Naive B cell (primary cell): ENCODE data around the gene SOX12. TPM values are rescaled to one million over a fixed set of nuclear protein-coding genes. Genes with fewer than 3 reads are reported as not detected.
A peak's percentile ranks its signal among the peaks of the same experiment; 100 is the strongest.
"Not testable (repeated sequence)": the region's sequence is repeated elsewhere in the genome, so short reads cannot be mapped to it uniquely, and the experiment has no call there.

Experiments
- ATAC-seq, 2 donors: fragments of 150-1000 bp; cut with Tn5 transposase; 2 replicates each; pipeline ENCODE4 v1.10.0; 2021; ENCODE audit warnings: low read depth in 2 of 2, mild to moderate bottlenecking in 2 of 2, moderate library complexity in 2 of 2
- DNase-seq: peaks from one replicate; pipeline ENCODE4 v3.0.0; 2022
- H3K27ac Mint-ChIP-seq, 6 donors: one replicate each; pipeline ENCODE4 v1.8.0; 2020 to 2022; ENCODE audit warnings: mild to moderate bottlenecking in 6 of 6, mixed read lengths in 6 of 6, moderate library complexity in 5 of 6, inconsistent platforms in 2 of 6
- H3K27me3 Mint-ChIP-seq, 3 donors: one replicate each; pipeline ENCODE4 v1.8.0; 2021 to 2022; ENCODE audit warnings: mixed read lengths in 3 of 3, mild to moderate bottlenecking in 1 of 3
- H3K36me3 Mint-ChIP-seq, 2 donors: one replicate each; pipeline ENCODE4 v1.8.0; 2020 to 2022; ENCODE audit warnings: mixed read lengths in 2 of 2, inconsistent platforms in 1 of 2, mild to moderate bottlenecking in 1 of 2
- H3K4me1 Mint-ChIP-seq, 3 donors: one replicate each; pipeline ENCODE4 v1.8.0; 2020 to 2022; ENCODE audit warnings: mixed read lengths in 3 of 3, inconsistent platforms in 1 of 3, mild to moderate bottlenecking in 1 of 3, moderate library complexity in 1 of 3
- H3K4me3 Mint-ChIP-seq, 8 donors: one replicate each; pipeline ENCODE4 v1.8.0; 2020 to 2022; ENCODE audit warnings: mild to moderate bottlenecking in 8 of 8, mixed read lengths in 8 of 8, moderate library complexity in 8 of 8, inconsistent platforms in 2 of 8
- H3K9me3 Mint-ChIP-seq, 7 donors: one replicate each; pipeline ENCODE4 v1.8.0; 2020 to 2022; ENCODE audit warnings: mixed read lengths in 7 of 7, mild to moderate bottlenecking in 5 of 7, inconsistent platforms in 2 of 7, moderate library complexity in 1 of 7
- polyA plus RNA-seq, 6 donors: library from polyadenylated mRNA; unstranded; fragments of 300-500 nt; fragmentation: Illumina TruSeq; gene quantifications; one replicate each; pipeline ENCODE4 v1.2.3, GENCODE V29; 2021; ENCODE audit warnings: low read depth in 6 of 6

Gene SOX12
- polyA plus RNA-seq, 6 donors from 2014 or later: 0.15 to 1.7 (median 0.95) TPM

DNA sequence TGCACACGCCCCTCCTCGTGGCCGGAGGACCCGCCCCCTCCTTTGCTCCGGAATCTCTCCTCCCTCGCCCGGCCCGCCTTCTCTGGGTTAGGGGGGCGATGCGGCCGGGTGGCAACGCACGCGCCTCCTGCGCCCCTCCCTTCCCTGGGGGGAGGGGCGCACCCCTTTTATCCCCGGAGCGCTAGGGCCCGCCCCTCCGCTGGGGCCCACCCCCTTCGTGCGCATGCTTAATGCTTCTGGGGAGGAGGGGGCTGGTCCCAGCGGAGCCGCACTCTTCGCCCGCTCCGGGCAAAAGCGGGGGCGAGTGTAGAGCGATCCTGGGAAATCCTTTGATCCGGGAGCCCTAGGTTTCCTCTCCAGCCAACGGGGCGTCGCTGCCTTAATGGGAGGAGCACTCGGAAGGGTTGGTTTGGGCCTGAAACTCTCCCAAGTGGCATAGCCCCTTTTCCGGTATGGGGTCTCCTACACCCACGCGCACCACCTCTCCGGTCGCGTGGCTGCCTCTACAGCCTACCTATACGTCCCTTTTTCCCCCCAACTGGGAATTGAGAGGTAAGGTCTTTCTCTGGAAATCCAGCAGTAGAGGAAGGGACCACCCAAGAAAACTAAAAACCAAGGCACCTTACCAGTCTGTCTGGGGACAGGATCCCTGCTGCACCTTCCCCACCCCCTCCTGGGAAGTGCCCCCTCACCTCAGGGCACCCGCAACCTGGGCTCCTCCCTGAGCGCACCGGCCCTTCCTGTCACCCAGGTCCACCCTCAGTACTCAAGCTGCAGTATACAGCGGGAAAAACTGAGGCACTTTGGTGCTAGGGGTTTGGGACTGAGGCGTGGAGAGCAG, 2.1 kb downstream of the SOX12 start:
- peak overlapping the region; percentile 73 to 87 (median 82) for H3K4me3 Mint-ChIP-seq
- peak overlapping the region in 5 of 6 donors; percentile 26 to 80 (median 49) for H3K27ac Mint-ChIP-seq
- no peaks in the 10 kb centered on the region for H3K36me3 Mint-ChIP-seq
- peaks cover 39 to 45% (median 40%) of the 10 kb centered on the region in 3 donors for H3K4me1 Mint-ChIP-seq
- DNase-seq (peak; percentile 69), ATAC-seq (peak in 1 of 2 donors; percentile 1)
- H3K27me3 Mint-ChIP-seq: no peaks in the 10 kb centered on the region
- no peaks in the 10 kb centered on the region for H3K9me3 Mint-ChIP-seq

DNA sequence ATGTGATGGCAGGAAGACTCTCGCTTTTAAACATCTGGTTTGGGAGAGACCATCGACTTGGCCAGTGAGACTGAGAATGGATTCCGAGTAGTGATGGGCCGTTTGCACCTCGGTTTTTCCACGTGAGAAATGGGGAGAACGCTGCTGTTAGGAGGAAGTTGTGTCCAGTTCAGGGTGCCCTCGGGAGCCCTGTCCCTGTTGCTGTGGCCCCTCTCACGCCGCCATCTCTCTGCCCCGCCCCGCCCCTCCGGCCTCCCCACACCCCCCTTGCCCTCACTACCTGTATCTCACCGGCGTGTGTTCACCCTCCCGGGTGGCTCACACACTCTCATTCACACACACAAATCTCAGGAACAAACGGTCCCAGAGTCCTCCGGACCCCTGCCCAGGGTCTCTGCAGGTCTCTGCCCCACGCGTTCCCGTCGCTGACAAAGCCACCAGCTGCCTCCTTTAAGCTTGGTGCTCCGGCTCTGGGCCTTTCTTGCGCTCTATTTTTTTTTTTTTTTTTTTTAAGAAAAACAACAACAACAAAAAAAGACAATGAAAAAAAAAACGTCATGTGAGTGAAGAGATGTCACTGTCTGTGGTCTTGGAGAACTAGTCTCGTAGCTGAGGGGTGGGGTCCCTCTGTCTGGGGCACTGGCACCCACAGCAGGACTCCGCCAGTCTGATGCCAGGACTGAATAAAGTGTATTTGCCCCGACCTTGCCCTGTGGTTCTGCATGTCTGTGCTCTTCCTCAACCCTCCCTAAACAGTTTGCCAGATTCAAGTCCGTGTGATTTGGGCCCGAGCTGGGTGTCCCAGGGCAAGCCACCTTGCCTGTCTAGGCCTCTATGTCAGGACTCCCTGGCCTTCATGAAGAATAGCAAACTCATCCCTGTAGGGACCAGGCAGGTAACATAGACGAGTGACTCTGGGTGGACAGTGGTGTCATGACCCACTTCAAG, 2.9 kb downstream of the SOX12 start:
- no peaks in the 10 kb centered on the region for H3K9me3 Mint-ChIP-seq
- H3K4me3 Mint-ChIP-seq: peak overlapping the region; percentile 64 to 87 (median 80)
- H3K27ac Mint-ChIP-seq: peak overlapping the region; percentile 28 to 90 (median 54)
- no peaks in the 10 kb centered on the region for H3K36me3 Mint-ChIP-seq
- H3K27me3 Mint-ChIP-seq: no peaks in the 10 kb centered on the region
- no peak for ATAC-seq
- peaks cover 39 to 43% (median 41%) of the 10 kb centered on the region in 3 donors for H3K4me1 Mint-ChIP-seq
- DNase-seq: no peak

DNA sequence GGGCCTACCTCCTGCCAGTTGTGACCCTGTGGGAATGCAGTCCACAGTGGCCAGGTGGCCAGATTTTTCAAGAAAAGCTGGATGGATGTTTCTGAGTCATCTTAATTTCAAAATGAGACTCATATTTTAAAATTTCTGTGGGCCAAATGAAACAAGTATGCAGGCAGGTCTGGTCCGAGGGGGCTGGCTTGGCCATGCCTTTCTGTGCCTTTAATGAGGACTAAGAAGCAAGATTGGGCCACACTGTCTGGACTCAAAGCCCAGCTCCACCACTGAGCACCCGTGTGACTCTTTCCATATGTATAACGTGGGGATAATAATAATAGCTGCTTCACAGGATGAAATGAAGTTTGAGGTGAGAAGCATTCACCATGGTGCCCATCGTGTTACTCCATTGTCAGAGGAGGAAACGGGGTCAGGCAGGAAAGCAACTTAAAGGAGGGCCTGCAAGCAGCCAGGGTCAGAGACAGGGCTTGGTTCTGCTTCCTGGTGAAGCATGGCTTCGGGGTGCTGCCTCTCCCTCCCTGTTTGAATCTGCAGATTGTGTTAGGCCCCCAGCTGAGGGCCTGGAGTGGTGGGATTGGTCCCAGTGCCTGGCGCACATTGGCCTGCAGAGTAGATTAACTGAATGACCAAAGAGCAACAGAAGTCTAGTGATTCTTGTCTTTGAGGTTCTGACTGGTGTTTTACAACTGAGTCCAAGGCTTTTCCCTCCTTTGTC, 3.8 kb downstream of the SOX12 start:
- no peaks in the 10 kb centered on the region for H3K27me3 Mint-ChIP-seq
- no peak for DNase-seq
- H3K27ac Mint-ChIP-seq: peak overlapping the region in 4 of 6 donors; percentile 28 to 69 (median 50)
- ATAC-seq: no peak
- peak overlapping the region in 6 of 8 donors; percentile 27 to 85 (median 64) for H3K4me3 Mint-ChIP-seq
- H3K4me1 Mint-ChIP-seq: peaks cover 37 to 38% (median 38%) of the 10 kb centered on the region in 3 donors
- H3K36me3 Mint-ChIP-seq: no peaks in the 10 kb centered on the region
- no peaks in the 10 kb centered on the region for H3K9me3 Mint-ChIP-seq

DNA sequence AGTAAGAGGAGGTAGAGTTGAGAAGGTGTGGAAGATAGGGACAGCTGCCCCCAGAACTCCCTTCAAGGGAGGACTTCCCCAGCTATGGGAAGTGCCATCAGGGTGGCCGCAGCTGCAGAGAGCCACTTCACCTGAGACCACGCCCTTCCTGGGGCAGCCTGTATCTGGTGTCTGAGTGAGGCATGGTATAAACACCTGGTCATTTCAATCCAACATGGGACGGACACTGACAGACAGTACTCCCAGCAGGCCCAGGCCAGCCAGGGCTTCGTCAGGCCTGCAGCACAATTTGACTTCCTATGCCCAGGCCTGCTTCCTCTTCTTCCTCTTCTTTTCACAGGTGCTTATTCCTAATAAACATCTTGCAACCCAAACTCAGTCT, 4.5 kb downstream of the SOX12 start:
- no peaks in the 10 kb centered on the region for H3K27me3 Mint-ChIP-seq
- no peaks in the 10 kb centered on the region for H3K9me3 Mint-ChIP-seq
- H3K36me3 Mint-ChIP-seq: no peaks in the 10 kb centered on the region
- no peak for DNase-seq
- peak overlapping the region in 3 of 6 donors; percentile 16 to 74 (median 24) for H3K27ac Mint-ChIP-seq
- no peak for ATAC-seq
- peak overlapping the region in 2 of 8 donors; percentile 73 to 75 for H3K4me3 Mint-ChIP-seq
- peaks cover 33 to 38% (median 37%) of the 10 kb centered on the region in 3 donors for H3K4me1 Mint-ChIP-seq

DNA sequence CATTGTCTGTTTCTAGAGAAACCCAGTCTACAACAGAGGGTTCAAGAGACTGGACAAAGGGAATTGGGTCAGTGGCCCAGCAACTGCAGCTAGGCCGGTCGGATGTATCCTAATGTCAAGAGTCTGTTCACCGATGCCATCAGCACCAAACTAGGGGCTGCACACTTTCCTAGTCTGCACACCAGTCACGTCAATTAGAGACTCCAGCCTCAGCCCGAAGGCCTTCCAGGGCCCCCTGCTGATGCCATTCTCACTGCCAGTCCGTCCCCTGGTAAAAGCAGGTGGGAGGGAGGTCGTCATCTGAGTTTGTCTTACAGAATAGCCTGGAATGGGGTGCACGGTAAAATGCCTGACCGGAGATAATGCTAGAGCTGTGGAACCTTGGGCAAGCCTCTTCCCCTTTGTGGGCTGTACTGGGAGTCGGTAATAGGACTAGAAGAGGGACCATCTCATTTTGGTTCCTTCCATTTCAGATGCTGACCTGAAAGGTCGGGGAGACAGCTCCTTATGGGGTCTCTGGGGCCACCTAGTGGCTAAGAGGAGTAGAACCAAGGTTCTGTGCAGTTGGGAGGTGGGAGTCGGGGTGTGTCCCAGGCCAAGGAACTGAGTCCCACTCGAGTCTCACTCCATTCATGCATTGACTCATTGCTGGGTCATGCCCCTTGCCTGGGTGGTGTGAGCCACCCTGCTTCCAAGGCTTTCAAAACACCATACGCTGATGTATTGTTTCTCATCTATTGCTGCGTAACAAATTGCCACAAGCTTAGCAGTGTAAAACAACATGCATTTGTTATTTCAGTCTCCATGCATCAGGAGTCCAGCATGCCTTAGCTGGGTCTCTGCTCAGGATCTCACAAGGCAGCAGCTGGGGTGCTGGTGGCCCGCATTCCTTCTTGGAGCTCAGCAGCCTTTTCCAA, 5.1 kb downstream of the SOX12 start:
- peak overlapping the region in 3 of 6 donors; percentile 15 to 74 (median 16) for H3K27ac Mint-ChIP-seq
- H3K4me3 Mint-ChIP-seq: peak overlapping the region in 4 of 8 donors; percentile 23 to 75 (median 69)

DNA sequence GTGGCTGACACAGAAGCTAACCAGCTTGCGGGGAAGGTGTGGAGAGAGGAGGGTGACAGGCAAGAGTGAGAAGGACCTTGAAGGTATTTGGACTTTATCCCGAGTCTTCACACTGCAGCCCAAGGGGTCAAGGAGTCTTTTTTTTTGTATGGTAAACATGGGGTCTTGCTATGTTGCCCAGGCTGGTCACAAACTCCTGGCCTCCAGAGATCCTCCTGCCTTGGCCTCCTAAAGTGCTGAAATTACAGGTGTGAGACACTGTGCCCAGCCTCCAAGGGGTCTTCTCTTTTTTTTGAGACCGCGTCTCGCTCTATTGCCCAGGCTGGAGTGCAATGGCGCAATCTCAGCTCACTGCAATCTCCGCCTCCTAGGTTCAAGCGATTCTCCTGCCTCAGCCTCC, 9.2 kb downstream of the SOX12 start:
- Mint-ChIP-seq H3K4me1 (peaks cover 26 to 33% (median 29%) of the 10 kb centered on the region in 3 donors), H3K4me3 (peak overlapping the region in 1 of 8 donors; percentile 63), H3K27ac (no peak overlapping the region), H3K36me3 (no peaks in the 10 kb centered on the region), H3K9me3 (no peaks in the 10 kb centered on the region), H3K27me3 (no peaks in the 10 kb centered on the region)
- no peak for DNase-seq
- ATAC-seq: no peak

More for the DNA sequence above, 5.1 kb downstream of the SOX12 start:
- Mint-ChIP-seq H3K4me1 (peaks cover 33 to 38% (median 37%) of the 10 kb centered on the region in 3 donors), H3K27me3 (no peaks in the 10 kb centered on the region), H3K36me3 (no peaks in the 10 kb centered on the region), H3K9me3 (no peaks in the 10 kb centered on the region)
- DNase-seq (peak; percentile 71), ATAC-seq (peak; percentile 45 to 60)

DNA sequence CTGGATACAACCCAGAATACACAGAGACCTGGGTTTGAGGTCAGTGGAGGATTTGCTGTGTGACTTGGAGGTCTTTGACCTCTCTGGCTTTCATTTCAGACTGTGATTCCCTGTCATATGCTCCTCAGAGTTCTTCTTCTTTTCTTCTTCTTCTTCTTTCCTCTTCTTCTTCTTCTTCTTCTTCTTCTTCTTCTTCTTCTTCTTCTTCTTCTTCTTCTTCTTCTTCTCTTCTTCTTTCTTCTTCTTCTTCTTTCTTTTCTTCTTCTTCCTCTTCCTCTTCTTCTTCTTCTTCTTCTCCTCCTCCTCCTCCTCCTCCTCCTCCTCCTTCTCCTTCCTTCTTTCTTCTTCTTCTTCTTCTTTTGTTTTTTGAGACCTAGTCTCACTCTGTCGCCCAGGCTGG, 10.7 kb downstream of the SOX12 start:
- peaks cover 12 to 23% (median 18%) of the 10 kb centered on the region in 3 donors for H3K4me1 Mint-ChIP-seq

DNA sequence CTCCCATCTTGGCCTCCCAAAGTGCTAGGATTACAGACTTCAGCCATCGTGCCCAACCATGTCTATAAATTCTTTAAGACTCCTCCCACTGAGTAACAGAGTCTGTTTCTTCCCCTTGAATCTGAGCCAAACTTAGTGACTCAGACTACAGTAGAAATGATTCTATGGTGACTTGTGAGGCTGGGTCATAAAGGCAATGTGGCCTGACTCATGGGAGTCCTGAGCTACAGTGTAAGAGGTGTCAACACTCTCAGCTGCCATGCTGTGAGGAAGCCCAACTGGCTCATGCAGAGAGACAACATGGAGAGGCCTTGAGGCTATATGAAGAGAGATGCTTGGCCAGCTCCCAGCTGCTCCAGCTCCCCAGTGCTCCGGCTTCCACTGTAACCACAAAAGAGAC, 16.3 kb downstream of the SOX12 start:
- Mint-ChIP-seq H3K9me3 (no peaks in the 10 kb centered on the region), H3K27me3 (no peaks in the 10 kb centered on the region)

More for the DNA sequence above, 10.7 kb downstream of the SOX12 start:
- peak overlapping the region in 1 of 6 donors; percentile 80 for H3K27ac Mint-ChIP-seq
- not testable (repeated sequence) for H3K27me3 Mint-ChIP-seq, H3K4me3 Mint-ChIP-seq, H3K9me3 Mint-ChIP-seq, ATAC-seq, H3K36me3 Mint-ChIP-seq, DNase-seq

DNA sequence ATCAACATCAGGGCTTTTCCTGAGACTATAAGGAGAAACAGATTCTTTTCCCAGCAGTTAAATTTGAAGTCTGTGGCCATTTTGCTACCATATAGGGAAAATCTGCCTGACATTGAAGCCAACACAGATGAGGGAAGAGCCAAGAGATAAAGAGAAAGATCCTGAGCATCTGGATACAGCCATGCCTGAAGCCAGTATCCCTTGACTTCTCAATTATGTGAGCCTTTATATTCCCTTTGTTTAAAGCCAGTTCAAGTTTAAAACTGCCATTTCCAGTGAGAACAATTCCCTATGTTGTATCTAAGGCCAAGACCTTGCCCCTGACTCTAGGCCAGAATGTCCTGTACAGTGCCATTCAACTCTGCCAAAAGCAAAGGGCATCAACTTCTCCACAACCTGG, 17.8 kb downstream of the SOX12 start:
- no peak for ATAC-seq
- DNase-seq: no peak
- H3K4me3 Mint-ChIP-seq: peak overlapping the region in 1 of 8 donors; percentile 6
- H3K9me3 Mint-ChIP-seq: no peaks in the 10 kb centered on the region
- no peaks in the 10 kb centered on the region for H3K36me3 Mint-ChIP-seq
- H3K4me1 Mint-ChIP-seq: peaks cover 16 to 24% (median 17%) of the 10 kb centered on the region in 3 donors
- H3K27me3 Mint-ChIP-seq: no peaks in the 10 kb centered on the region
- no peak overlapping the region for H3K27ac Mint-ChIP-seq

More for the DNA sequence above, 16.3 kb downstream of the SOX12 start:
- no peak overlapping the region for H3K4me3 Mint-ChIP-seq
- no peak overlapping the region for H3K27ac Mint-ChIP-seq
- DNase-seq (no peak), ATAC-seq (no peak)
- no peaks in the 10 kb centered on the region for H3K36me3 Mint-ChIP-seq
- peaks cover 17 to 22% (median 18%) of the 10 kb centered on the region in 3 donors for H3K4me1 Mint-ChIP-seq

DNA sequence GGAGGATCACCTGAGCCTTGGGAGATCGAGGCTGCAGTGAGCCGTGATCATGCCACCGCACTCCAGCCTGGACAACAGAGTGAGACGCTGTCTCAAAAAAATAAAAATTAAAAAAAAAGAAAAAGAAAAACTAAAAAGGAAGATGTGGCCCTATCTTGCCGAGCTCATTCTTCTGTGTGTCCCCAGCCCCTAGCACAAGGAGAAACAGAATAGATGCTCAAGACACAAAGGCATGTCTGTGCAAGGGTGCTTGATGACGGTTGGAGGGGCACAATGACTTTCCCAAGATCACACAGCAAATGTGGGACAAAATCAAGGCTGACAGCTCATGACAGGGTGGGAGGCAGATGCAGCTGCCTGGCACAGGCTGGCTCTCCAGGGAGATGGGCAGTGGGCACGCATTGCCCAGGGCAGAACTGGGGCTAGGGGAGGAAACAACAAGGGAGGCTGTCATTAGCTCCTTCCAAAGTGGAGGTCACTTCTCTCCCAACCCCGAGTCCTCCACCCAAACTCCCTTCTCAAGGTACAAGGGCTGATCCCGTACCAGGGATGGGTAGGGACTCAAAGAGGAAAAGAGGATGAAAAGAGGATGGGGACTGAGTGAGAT, 20.8 kb downstream of the SOX12 start:
- Mint-ChIP-seq H3K9me3 (no peaks in the 10 kb centered on the region), H3K4me3 (peak overlapping the region; percentile 85 to 97 (median 91)), H3K4me1 (peaks cover 16 to 25% (median 19%) of the 10 kb centered on the region in 3 donors), H3K36me3 (no peaks in the 10 kb centered on the region), H3K27ac (peak overlapping the region in 4 of 6 donors; percentile 78 to 90 (median 84)), H3K27me3 (no peaks in the 10 kb centered on the region)
- ATAC-seq: no peak
- no peak for DNase-seq

DNA sequence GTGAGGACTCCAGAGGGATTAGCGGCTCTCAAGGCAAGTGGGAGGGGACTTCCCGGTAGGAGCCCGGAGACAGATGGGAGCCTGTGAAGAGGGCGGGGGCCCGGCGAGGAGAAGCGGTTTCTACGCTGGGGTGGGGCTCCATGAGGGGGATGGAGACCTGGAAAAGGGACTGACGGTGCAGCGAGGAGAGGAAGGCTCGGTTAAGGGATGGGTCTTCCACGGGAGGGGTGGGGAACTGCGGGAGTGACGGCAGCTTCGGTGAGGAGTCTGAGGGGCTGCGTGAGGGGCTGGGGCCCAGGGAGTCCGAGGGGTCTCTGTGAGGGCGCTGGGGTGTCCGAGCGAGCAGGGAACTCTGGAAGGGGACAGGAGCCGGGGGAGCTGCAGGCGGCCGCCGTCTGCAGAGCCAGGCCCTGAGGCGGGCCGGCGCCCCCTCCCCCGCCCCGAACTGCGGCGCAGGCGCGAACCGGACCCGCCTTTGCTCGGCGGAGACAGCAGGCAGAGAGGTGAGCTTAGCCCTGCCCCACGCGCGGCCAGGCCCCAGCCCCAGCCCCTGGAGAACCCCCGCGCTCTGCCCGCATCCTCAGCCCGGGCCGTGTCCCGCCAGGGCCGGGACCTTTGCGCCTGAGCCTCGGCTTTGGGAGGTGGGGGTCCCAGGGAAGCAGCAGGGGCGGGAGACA, 21.4 kb downstream of the SOX12 start, which contains the start of gene NRSN2:
TSS of gene NRSN2 (plus strand) at position 472 of the 677 bp plus-strand sequence. CDS start 2,533 bp downstream, outside the sequence.
- peak; percentile 41 for DNase-seq
- peak within 1 kb of the TSS; percentile 87 to 98 (median 94) for H3K4me3 Mint-ChIP-seq
- H3K27me3 Mint-ChIP-seq: no peaks in the 10 kb centered on the region
- no peaks in the 10 kb centered on the region for H3K9me3 Mint-ChIP-seq
- peak; percentile 51 to 52 for ATAC-seq
- no peaks in the 10 kb centered on the region for H3K36me3 Mint-ChIP-seq
- H3K4me1 Mint-ChIP-seq: peaks cover 16 to 25% (median 18%) of the 10 kb centered on the region in 3 donors
- peak within 1 kb of the TSS; percentile 63 to 90 (median 83) for H3K27ac Mint-ChIP-seq
